H9 (cell line): ENCODE measurements around the gene TTLL13. TPM values are rescaled to one million over a fixed set of nuclear protein-coding genes. Genes with fewer than 3 reads are reported as not detected.

Experiments
- DNase-seq: peaks from one replicate; pipeline ENCODE4 v3.0.0-alpha.2; 2017
- H2AFZ ChIP-seq: one replicate; pipeline ENCODE4 v1.6.1; 2013; ENCODE audit warnings: mild to moderate bottlenecking, low read length, control low read depth, moderate library complexity
- H2AK5ac ChIP-seq: 2 replicates; pipeline ENCODE4 v1.6.1; 2013; ENCODE audit warnings: low read length, control low read depth, mixed read lengths; ENCODE audit not compliant: insufficient read length
- H2BK120ac ChIP-seq: one replicate; pipeline ENCODE4 v1.6.1; 2013; ENCODE audit warnings: low read depth, mild to moderate bottlenecking, low read length, control low read depth, inconsistent platforms; ENCODE audit not compliant: poor library complexity, severe bottlenecking
- H2BK12ac ChIP-seq: 2 replicates; pipeline ENCODE4 v1.6.1; 2013; ENCODE audit warnings: low read length, control low read depth, mixed read lengths, low read depth; ENCODE audit not compliant: insufficient read length
- H2BK15ac ChIP-seq: 2 replicates; pipeline ENCODE4 v1.6.1; 2013; ENCODE audit warnings: low read depth, low read length, control low read depth
- H2BK20ac ChIP-seq: one replicate; pipeline ENCODE4 v1.6.1; 2013; ENCODE audit warnings: low read depth, mild to moderate bottlenecking, low read length, control low read depth, inconsistent platforms; ENCODE audit not compliant: poor library complexity, severe bottlenecking
- H2BK5ac ChIP-seq: 2 replicates; pipeline ENCODE4 v1.6.1; 2013; ENCODE audit warnings: low read length, control low read depth, mixed read lengths; ENCODE audit not compliant: insufficient read length
- H3K14ac ChIP-seq: 2 replicates; pipeline ENCODE4 v1.6.1; 2013; ENCODE audit warnings: low read length, control low read depth; ENCODE audit not compliant: insufficient read depth
- H3K18ac ChIP-seq: 2 replicates; pipeline ENCODE4 v1.6.1; 2013; ENCODE audit warnings: low read depth, mild to moderate bottlenecking, mixed read lengths, low read length, control low read depth; ENCODE audit not compliant: insufficient read length
- H3K23ac ChIP-seq: 2 replicates; pipeline ENCODE4 v1.6.1; 2013; ENCODE audit warnings: low read length, control low read depth, mixed read lengths, low read depth; ENCODE audit not compliant: insufficient read length
- H3K23me2 ChIP-seq: 2 replicates; pipeline ENCODE4 v1.6.1; 2013; ENCODE audit warnings: low read depth, mild to moderate bottlenecking, mixed read lengths, low read length, control low read depth; ENCODE audit not compliant: insufficient read length, poor library complexity, severe bottlenecking
- H3K27ac ChIP-seq: 2 replicates; pipeline ENCODE4 v1.5.1; 2013; ENCODE audit warnings: low read length, control low read depth, mixed read lengths, low read depth; ENCODE audit not compliant: insufficient read length
- H3K27me3 ChIP-seq: 2 replicates; pipeline ENCODE4 v1.6.1; 2013; ENCODE audit warnings: low read length, control low read depth, inconsistent platforms; ENCODE audit not compliant: insufficient read depth
- H3K4ac ChIP-seq: 2 replicates; pipeline ENCODE4 v1.6.1; 2013; ENCODE audit warnings: low read depth, mild to moderate bottlenecking, control low read depth, inconsistent platforms, low read length, moderate library complexity
- H3K4me1 ChIP-seq: 2 replicates; pipeline ENCODE4 v1.6.1; 2013; ENCODE audit warnings: low read length, control low read depth, inconsistent platforms; ENCODE audit not compliant: insufficient read depth
- H3K4me2 ChIP-seq: 2 replicates; pipeline ENCODE4 v1.6.1; 2013; ENCODE audit warnings: low read length, control low read depth, mixed read lengths; ENCODE audit not compliant: insufficient read length, insufficient read depth
- H3K56ac ChIP-seq: 2 replicates; pipeline ENCODE4 v1.6.1; 2013; ENCODE audit warnings: low read depth, mild to moderate bottlenecking, mixed read lengths, low read length, control low read depth; ENCODE audit not compliant: insufficient read length
- H3K79me1 ChIP-seq: 2 replicates; pipeline ENCODE4 v1.6.1; 2013; ENCODE audit warnings: low read depth, mild to moderate bottlenecking, moderate library complexity, low read length, control low read depth, inconsistent platforms; ENCODE audit not compliant: insufficient read depth, poor library complexity, severe bottlenecking
- H3K79me2 ChIP-seq: 2 replicates; pipeline ENCODE4 v1.6.1; 2013; ENCODE audit warnings: low read length, control low read depth, inconsistent platforms; ENCODE audit not compliant: insufficient read depth
- H3K9ac ChIP-seq: 2 replicates; pipeline ENCODE4 v1.6.1; 2013; ENCODE audit warnings: low read length, control low read depth, mixed read lengths; ENCODE audit not compliant: insufficient read length; ENCODE audit errors: extremely low read depth
- H3K9me3 ChIP-seq: one replicate; pipeline ENCODE4 v1.6.1; 2013; ENCODE audit warnings: low read depth, low read length, inconsistent platforms; ENCODE audit not compliant: control insufficient read depth
- H3T11ph ChIP-seq: one replicate; pipeline ENCODE4 v1.6.1; 2013; ENCODE audit warnings: mild to moderate bottlenecking, low read length, control low read depth, inconsistent platforms
- H4K20me1 ChIP-seq: one replicate; pipeline ENCODE4 v1.6.1; 2013; ENCODE audit not compliant: control insufficient read depth, insufficient read length, insufficient read depth
- H4K5ac ChIP-seq: 2 replicates; pipeline ENCODE4 v1.6.1; 2013; ENCODE audit warnings: low read depth, mild to moderate bottlenecking, mixed read lengths, low read length, control low read depth; ENCODE audit not compliant: insufficient read length
- H4K8ac ChIP-seq: replicated peaks from 2 replicates; pipeline ENCODE4 v1.6.1; 2013; ENCODE audit warnings: low read length, control low read depth, mixed read lengths, low read depth; ENCODE audit not compliant: insufficient read length
- H4K91ac ChIP-seq: 2 replicates; pipeline ENCODE4 v1.6.1; 2013; ENCODE audit warnings: low read depth, mild to moderate bottlenecking, moderate library complexity, mixed read lengths, low read length, control low read depth; ENCODE audit not compliant: insufficient read length
- H3K27ac Mint-ChIP-seq, 3 experiments: 2 replicates in 2 of 3; 3 replicates in 1 of 3; pipeline ENCODE4 v1.8.0; 2020 to 2021; ENCODE audit warnings: mixed read lengths in 3 of 3, mild to moderate bottlenecking in 1 of 3, moderate library complexity in 1 of 3
- H3K27me3 Mint-ChIP-seq: 2 replicates; pipeline ENCODE4 v1.8.0; 2021; ENCODE audit warnings: low read depth, mild to moderate bottlenecking, moderate library complexity, mixed read lengths
- H3K36me3 Mint-ChIP-seq, 3 experiments: 2 replicates in 2 of 3; 3 replicates in 1 of 3; pipeline ENCODE4 v1.8.0; 2020 to 2021; ENCODE audit warnings: low read depth in 3 of 3, mixed read lengths in 3 of 3; ENCODE audit not compliant: insufficient read depth in 1 of 3
- H3K4me1 Mint-ChIP-seq, 2 experiments: 2 replicates each; pipeline ENCODE4 v1.8.0; 2020; ENCODE audit warnings: mixed read lengths in 2 of 2
- H3K4me3 Mint-ChIP-seq, 2 experiments: 2 replicates in 1 of 2; 3 replicates in 1 of 2; pipeline ENCODE4 v1.8.0; 2020 to 2021; ENCODE audit warnings: mild to moderate bottlenecking in 2 of 2, mixed read lengths in 2 of 2, moderate library complexity in 1 of 2
- H3K9me3 Mint-ChIP-seq, 2 experiments: 2 replicates in 1 of 2; 3 replicates in 1 of 2; pipeline ENCODE4 v1.8.0; 2020; ENCODE audit warnings: mild to moderate bottlenecking in 2 of 2, mixed read lengths in 2 of 2, moderate library complexity in 1 of 2
- CTCF ChIP-seq: fragments of 200-600 bp; sonication (generic); conservative IDR thresholded peaks from 3 replicates; pipeline ENCODE4 v1.8.0; 2021; ENCODE audit warnings: antibody characterized with exemption, mild to moderate bottlenecking
- WGBS: extraction: QIAGEN DNeasy Blood & Tissue Kit; methylation state at CpG from one replicate; pipeline ENCODE4 v1.1.7; 2013; ENCODE audit warnings: missing lambda C conversion rate, low lambda C conversion rate, mixed read lengths; ENCODE audit not compliant: insufficient read length; ENCODE audit errors: extremely low coverage; 5-methylcytosine and 5-hydroxymethylcytosine counted together
- total RNA-seq: library from RNA; stranded (reverse); gene quantifications from 2 replicates; pipeline ENCODE4 v1.2.1, GENCODE V29; 2021

Gene TTLL13
- total RNA-seq, 1 experiment from 2014 or later, result not detected

- no peak overlapping the region for H3K23ac ChIP-seq
- no peaks in the 10 kb centered on the region for H3K4me1 ChIP-seq
- H3K9me3 ChIP-seq, result no peaks in the 10 kb centered on the region
- H3K9ac ChIP-seq, result no peak overlapping the region
- no peak overlapping the region for H2BK20ac ChIP-seq
- H3K4ac ChIP-seq, result no peak overlapping the region
- no peak overlapping the region for H2BK5ac ChIP-seq
- H4K91ac ChIP-seq, result no peak overlapping the region
- H3K14ac ChIP-seq, result no peak overlapping the region
- Mint-ChIP-seq H3K4me1 (peaks cover 4 to 8% of the 10 kb centered on the region in 2 experiments; a peak in 3 of 4 replicates), H3K9me3 (no peaks in the 10 kb centered on the region), H3K27ac (no peak overlapping the region), H3K4me3 (no peak overlapping the region), H3K36me3 (peaks cover 19 to 50% (median 44%) of the 10 kb centered on the region in 3 experiments; a peak in 6 of 7 replicates), H3K27me3 (no peaks in the 10 kb centered on the region)
- no peak for TF ChIP-seq CTCF
- no peak overlapping the region for H3K56ac ChIP-seq
- no peak overlapping the region for H3T11ph ChIP-seq
- no peaks in the 10 kb centered on the region for H3K79me2 ChIP-seq
- H2AK5ac ChIP-seq, result no peak overlapping the region
- no peaks in the 10 kb centered on the region for H3K27me3 ChIP-seq
- no peak overlapping the region for H4K8ac ChIP-seq
- no peak overlapping the region for H3K4me2 ChIP-seq
- no peak overlapping the region for H3K18ac ChIP-seq
- no peak overlapping the region for H4K5ac ChIP-seq
- H2AFZ ChIP-seq, result no peak overlapping the region
- no peak overlapping the region for H3K27ac ChIP-seq
- DNase-seq, result no peak
- WGBS, result no CpG with 5 or more reads among the region's 22 CpGs
- H2BK12ac ChIP-seq, result no peak overlapping the region
- H2BK15ac ChIP-seq, result no peak overlapping the region
- H3K79me1 ChIP-seq, result no peaks in the 10 kb centered on the region
- H4K20me1 ChIP-seq, result no peaks in the 10 kb centered on the region
- H2BK120ac ChIP-seq, result no peak overlapping the region
- no peaks in the 10 kb centered on the region for H3K23me2 ChIP-seq
Measured at GRCh38 chr15:90223441-90224165, 25.8 kb upstream of the TTLL13 start.
